HepG2 (cell line): ENCODE results near the gene OST4. TPM values are rescaled to one million over a fixed set of nuclear protein-coding genes. Genes with fewer than 3 reads are reported as not detected.

Source experiments
- AHR ChIP-seq: IDR thresholded peaks from 2 replicates; pipeline ENCODE4 v1.6.1; 2018; ENCODE audit warnings: missing genetic modification reagents, missing compliant biosample characterization
- EZH2 ChIP-seq: conservative IDR thresholded peaks from 2 replicates; pipeline ENCODE4 v1.6.1; 2012; ENCODE audit warnings: mild to moderate bottlenecking, low read depth, low read length, moderate library complexity
- GABPB1 ChIP-seq: IDR thresholded peaks from 2 replicates; pipeline ENCODE4 v1.6.1; 2016; ENCODE audit warnings: mild to moderate bottlenecking, missing genetic modification reagents, moderate library complexity, missing compliant biosample characterization
- KDM5A ChIP-seq: fragments of 200-600 bp; sonication (generic); IDR thresholded peaks from 2 replicates; pipeline ENCODE4 v1.7.0; 2018; ENCODE audit warnings: antibody characterized with exemption, mild to moderate bottlenecking, low read length, borderline replicate concordance
- MLLT10 ChIP-seq: sonication (generic); formaldehyde crosslinking; IDR thresholded peaks from 2 replicates; pipeline ENCODE4 v1.4.0; 2020; ENCODE audit warnings: missing genetic modification reagents
- NR2F2 ChIP-seq: IDR thresholded peaks from 2 replicates; pipeline ENCODE4 v1.6.1; 2012; ENCODE audit warnings: low read depth, inconsistent platforms, borderline replicate concordance
- U2AF2 ChIP-seq: fragments of 200-400 bp; formaldehyde crosslinking; IDR thresholded peaks from 2 replicates; pipeline ENCODE4 v1.6.1; 2017; ENCODE audit warnings: low read depth, mild to moderate bottlenecking, low read length
- ZNF484 ChIP-seq: sonication (generic); formaldehyde crosslinking; IDR thresholded peaks from 2 replicates; pipeline ENCODE4 v1.5.1; 2020; ENCODE audit warnings: mild to moderate bottlenecking, low read depth, missing genetic modification reagents, borderline replicate concordance
- polyA plus RNA-seq, 8 experiments: library from polyadenylated mRNA; depleted of rRNA in 3 of 8; stranded (reverse) in 7 of 8; unstranded in 1 of 8; fragments of >200 nt; fragmentation: Illumina TruSeq in 4 of 8; extraction: Trizol in 4 of 8; gene quantifications; 2 replicates each; pipeline versions ENCODE4 v1.2.1 to v1.2.3, GENCODE V29; 2011 to 2016; ENCODE audit warnings: low read depth in 4 of 8, missing spikeins in 1 of 8, mixed read lengths in 1 of 8; ENCODE audit not compliant: insufficient read depth in 1 of 8
- total RNA-seq, 5 experiments: library from RNA; depleted of rRNA; stranded (reverse); fragments of >200 nt; fragmentation: Illumina TruSeq; extraction: Trizol; gene quantifications; 2 replicates each; pipeline ENCODE4 v1.2.3, GENCODE V29; 2016; ENCODE audit warnings: low read depth in 1 of 5
- TF ChIP-seq, protein P1 (sequence below): sonication (generic); formaldehyde crosslinking; IDR thresholded peaks from 2 replicates; pipeline ENCODE4 v1.4.0; 2020; ENCODE audit warnings: missing genetic modification reagents
- TF ChIP-seq, protein P2 (sequence below): sonication (generic); formaldehyde crosslinking; IDR thresholded peaks from 2 replicates; pipeline ENCODE4 v1.4.0; 2020; ENCODE audit warnings: missing genetic modification reagents
- TF ChIP-seq, protein P3 (sequence below): sonication (generic); formaldehyde crosslinking; IDR thresholded peaks from 2 replicates; pipeline ENCODE4 v1.5.0; 2020; ENCODE audit warnings: mild to moderate bottlenecking, missing genetic modification reagents, borderline replicate concordance
- TF ChIP-seq, protein P4 (sequence below): sonication (generic); formaldehyde crosslinking; IDR thresholded peaks from 2 replicates; pipeline ENCODE4 v1.5.0; 2020; ENCODE audit warnings: mild to moderate bottlenecking, missing genetic modification reagents
- TF ChIP-seq, protein P5 (sequence below): sonication (generic); formaldehyde crosslinking; IDR thresholded peaks from 2 replicates; pipeline ENCODE4 v1.5.1; 2020; ENCODE audit warnings: missing genetic modification reagents, mild to moderate bottlenecking, borderline replicate concordance

Gene OST4
- total and polyA plus RNA-seq, 2 of the 13 experiments (the other 11 are each of a cell fraction or from before 2014, with no cell fraction given): 498 to 584 TPM

DNA sequence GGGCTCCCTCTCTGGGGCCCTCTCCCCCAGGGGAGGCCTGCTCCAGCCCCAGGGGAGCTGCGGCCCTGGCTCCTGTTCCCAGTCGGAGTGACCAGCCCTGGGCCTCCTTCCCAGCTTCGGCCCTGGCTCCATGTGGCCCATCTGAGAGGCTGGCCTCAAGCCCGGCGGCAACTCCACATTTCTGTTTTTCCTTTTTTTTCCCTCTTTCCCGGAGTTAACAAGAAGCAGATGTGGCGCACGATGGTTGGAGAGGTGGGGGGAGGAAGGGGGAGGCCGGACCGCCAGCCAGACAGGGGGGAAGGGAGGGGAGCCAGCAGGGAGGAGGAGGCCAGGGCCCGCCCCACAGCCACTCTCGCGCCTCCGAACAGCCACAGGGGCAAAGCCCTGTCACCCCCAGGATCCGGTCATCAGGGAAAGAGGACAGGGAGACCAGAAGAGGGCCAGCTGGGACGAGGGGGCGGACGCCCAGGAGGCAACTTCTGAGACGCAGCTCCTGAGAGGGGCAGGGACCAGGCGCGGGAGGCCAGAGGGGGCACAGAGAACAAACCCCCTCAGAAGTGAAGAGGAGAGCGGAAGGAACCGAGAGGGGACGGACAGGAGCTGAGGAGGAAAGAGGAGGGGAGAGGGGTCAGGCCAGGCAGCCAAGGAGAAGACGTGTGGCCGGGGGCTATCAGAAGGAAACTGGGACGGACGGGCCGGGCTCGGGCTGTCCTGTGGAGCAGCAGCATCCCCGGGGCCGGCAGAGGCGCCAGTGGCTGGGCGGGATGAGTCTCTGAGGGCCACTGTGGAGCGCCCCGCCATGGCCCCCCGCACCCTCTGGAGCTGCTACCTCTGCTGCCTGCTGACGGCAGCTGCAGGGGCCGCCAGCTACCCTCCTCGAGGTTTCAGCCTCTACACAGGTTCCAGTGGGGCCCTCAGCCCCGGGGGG is 7.1 kb upstream of the OST4 start, which contains the start of gene EMILIN1 (continued):
- TF ChIP-seq, protein P1, sequence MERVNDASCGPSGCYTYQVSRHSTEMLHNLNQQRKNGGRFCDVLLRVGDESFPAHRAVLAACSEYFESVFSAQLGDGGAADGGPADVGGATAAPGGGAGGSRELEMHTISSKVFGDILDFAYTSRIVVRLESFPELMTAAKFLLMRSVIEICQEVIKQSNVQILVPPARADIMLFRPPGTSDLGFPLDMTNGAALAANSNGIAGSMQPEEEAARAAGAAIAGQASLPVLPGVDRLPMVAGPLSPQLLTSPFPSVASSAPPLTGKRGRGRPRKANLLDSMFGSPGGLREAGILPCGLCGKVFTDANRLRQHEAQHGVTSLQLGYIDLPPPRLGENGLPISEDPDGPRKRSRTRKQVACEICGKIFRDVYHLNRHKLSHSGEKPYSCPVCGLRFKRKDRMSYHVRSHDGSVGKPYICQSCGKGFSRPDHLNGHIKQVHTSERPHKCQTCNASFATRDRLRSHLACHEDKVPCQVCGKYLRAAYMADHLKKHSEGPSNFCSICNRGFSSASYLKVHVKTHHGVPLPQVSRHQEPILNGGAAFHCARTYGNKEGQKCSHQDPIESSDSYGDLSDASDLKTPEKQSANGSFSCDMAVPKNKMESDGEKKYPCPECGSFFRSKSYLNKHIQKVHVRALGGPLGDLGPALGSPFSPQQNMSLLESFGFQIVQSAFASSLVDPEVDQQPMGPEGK (CRISPR knock-in tag): peak; percentile 54
- TF ChIP-seq, protein P2, sequence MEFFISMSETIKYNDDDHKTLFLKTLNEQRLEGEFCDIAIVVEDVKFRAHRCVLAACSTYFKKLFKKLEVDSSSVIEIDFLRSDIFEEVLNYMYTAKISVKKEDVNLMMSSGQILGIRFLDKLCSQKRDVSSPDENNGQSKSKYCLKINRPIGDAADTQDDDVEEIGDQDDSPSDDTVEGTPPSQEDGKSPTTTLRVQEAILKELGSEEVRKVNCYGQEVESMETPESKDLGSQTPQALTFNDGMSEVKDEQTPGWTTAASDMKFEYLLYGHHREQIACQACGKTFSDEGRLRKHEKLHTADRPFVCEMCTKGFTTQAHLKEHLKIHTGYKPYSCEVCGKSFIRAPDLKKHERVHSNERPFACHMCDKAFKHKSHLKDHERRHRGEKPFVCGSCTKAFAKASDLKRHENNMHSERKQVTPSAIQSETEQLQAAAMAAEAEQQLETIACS (CRISPR knock-in tag): no peak
- TF ChIP-seq MLLT10 (CRISPR knock-in tag) (no peak), EZH2 (no peak), AHR (no peak), NR2F2 (no peak), ZNF484 (CRISPR knock-in tag) (no peak), GABPB1 (CRISPR knock-in tag) (0 out of 2 replicates have a peak, but pooled peaks have one; percentile 13), KDM5A (no peak), U2AF2 (no peak)
- TF ChIP-seq, protein P3, sequence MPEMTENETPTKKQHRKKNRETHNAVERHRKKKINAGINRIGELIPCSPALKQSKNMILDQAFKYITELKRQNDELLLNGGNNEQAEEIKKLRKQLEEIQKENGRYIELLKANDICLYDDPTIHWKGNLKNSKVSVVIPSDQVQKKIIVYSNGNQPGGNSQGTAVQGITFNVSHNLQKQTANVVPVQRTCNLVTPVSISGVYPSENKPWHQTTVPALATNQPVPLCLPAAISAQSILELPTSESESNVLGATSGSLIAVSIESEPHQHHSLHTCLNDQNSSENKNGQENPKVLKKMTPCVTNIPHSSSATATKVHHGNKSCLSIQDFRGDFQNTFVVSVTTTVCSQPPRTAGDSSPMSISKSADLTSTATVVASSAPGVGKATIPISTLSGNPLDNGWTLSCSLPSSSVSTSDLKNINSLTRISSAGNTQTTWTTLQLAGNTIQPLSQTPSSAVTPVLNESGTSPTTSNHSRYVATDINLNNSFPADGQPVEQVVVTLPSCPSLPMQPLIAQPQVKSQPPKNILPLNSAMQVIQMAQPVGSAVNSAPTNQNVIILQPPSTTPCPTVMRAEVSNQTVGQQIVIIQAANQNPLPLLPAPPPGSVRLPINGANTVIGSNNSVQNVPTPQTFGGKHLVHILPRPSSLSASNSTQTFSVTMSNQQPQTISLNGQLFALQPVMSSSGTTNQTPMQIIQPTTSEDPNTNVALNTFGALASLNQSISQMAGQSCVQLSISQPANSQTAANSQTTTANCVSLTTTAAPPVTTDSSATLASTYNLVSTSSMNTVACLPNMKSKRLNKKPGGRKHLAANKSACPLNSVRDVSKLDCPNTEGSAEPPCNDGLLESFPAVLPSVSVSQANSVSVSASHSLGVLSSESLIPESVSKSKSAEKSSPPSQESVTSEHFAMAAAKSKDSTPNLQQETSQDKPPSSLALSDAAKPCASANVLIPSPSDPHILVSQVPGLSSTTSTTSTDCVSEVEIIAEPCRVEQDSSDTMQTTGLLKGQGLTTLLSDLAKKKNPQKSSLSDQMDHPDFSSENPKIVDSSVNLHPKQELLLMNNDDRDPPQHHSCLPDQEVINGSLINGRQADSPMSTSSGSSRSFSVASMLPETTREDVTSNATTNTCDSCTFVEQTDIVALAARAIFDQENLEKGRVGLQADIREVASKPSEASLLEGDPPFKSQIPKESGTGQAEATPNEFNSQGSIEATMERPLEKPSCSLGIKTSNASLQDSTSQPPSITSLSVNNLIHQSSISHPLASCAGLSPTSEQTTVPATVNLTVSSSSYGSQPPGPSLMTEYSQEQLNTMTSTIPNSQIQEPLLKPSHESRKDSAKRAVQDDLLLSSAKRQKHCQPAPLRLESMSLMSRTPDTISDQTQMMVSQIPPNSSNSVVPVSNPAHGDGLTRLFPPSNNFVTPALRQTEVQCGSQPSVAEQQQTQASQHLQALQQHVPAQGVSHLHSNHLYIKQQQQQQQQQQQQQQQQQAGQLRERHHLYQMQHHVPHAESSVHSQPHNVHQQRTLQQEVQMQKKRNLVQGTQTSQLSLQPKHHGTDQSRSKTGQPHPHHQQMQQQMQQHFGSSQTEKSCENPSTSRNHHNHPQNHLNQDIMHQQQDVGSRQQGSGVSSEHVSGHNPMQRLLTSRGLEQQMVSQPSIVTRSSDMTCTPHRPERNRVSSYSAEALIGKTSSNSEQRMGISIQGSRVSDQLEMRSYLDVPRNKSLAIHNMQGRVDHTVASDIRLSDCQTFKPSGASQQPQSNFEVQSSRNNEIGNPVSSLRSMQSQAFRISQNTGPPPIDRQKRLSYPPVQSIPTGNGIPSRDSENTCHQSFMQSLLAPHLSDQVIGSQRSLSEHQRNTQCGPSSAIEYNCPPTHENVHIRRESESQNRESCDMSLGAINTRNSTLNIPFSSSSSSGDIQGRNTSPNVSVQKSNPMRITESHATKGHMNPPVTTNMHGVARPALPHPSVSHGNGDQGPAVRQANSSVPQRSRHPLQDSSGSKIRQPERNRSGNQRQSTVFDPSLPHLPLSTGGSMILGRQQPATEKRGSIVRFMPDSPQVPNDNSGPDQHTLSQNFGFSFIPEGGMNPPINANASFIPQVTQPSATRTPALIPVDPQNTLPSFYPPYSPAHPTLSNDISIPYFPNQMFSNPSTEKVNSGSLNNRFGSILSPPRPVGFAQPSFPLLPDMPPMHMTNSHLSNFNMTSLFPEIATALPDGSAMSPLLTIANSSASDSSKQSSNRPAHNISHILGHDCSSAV: no peak
- TF ChIP-seq, protein P4, sequence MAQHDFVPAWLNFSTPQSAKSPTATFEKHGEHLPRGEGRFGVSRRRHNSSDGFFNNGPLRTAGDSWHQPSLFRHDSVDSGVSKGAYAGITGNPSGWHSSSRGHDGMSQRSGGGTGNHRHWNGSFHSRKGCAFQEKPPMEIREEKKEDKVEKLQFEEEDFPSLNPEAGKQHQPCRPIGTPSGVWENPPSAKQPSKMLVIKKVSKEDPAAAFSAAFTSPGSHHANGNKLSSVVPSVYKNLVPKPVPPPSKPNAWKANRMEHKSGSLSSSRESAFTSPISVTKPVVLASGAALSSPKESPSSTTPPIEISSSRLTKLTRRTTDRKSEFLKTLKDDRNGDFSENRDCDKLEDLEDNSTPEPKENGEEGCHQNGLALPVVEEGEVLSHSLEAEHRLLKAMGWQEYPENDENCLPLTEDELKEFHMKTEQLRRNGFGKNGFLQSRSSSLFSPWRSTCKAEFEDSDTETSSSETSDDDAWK (CRISPR knock-in tag): no peak
- TF ChIP-seq, protein P5, sequence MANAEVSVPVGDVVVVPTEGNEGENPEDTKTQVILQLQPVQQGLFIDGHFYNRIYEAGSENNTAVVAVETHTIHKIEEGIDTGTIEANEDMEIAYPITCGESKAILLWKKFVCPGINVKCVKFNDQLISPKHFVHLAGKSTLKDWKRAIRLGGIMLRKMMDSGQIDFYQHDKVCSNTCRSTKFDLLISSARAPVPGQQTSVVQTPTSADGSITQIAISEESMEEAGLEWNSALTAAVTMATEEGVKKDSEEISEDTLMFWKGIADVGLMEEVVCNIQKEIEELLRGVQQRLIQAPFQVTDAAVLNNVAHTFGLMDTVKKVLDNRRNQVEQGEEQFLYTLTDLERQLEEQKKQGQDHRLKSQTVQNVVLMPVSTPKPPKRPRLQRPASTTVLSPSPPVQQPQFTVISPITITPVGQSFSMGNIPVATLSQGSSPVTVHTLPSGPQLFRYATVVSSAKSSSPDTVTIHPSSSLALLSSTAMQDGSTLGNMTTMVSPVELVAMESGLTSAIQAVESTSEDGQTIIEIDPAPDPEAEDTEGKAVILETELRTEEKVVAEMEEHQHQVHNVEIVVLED (CRISPR knock-in tag): no peak
